ENCODE results near the gene HTR1B.

HTR1B gene

GRCh38 chr6:77455271-77455670 is 8.0 kb downstream of the HTR1B start:
- DNase-seq, result no peak

DNA sequence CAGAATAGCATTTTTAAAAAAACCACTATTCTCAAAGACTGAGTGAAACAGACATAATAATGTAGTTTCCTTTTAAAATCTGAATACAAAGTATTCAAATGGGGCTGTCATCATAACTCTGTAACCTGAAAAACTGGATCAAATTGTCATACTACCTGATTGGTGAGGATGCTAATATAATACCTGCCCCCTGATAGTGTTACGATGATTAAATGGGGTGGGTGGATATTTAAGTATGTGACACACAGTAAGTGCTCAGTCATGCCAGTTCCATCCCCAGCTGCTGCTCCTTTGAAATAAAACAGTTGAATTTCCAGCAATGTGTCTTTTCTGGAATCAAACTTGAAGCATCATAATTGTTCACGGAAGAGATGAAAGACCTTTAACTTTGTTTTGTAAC is 8.9 kb downstream of the HTR1B start:
- DNase-seq, result no peak

DNA sequence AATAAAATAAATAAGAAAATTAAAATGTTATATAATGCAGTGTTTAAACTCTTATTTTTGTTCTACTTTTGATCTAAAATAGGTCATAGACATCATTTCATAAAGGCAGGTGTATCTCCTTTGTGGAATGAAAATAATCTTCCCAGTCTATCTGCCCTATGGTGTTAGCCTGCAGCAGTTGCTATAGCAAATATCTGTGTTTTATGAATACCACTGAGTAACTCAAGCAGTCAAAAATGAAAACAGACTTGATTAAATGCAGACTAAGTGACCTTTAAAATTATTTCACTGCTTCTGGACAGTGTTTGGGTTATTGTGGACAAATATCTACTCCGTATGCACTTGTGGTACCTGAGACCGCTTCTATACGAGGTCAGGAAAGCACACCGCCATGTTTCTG is 11.8 kb downstream of the HTR1B start:
- no peak for DNase-seq

- DNase-seq, result no peak
Measured at GRCh38 chr6:77450924-77451323, 12.4 kb downstream of the HTR1B start.

- DNase-seq, result no peak
Measured at GRCh38 chr6:77448546-77448945, 14.7 kb downstream of the HTR1B start.

- DNase-seq, result no peak
Measured at GRCh38 chr6:77447254-77447653, 16.0 kb downstream of the HTR1B start.

GRCh38 chr6:77446249-77446648 is 17.0 kb downstream of the HTR1B start:
- DNase-seq, result no peak

DNA sequence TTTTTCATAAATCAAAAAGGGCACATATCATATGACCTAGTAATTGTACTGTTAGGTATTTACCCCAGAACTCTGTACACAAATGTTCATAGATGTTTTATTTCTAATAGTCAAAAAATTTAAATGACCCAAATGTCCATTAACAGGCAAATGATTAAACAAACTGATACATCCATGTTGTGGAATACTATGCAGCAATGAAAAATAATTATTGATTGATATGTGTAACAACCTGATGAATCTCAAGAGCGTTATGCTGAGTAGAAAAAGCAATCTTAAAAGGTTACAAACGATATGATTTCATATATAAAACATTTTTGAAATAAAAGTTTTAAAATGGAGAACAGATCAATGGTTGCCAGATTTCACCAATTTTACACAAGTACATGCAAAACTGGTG is 18.1 kb downstream of the HTR1B start:
- DNase-seq, result no peak

- DNase-seq, result no peak
Measured at GRCh38 chr6:77440206-77440976, 22.9 kb downstream of the HTR1B start.

DNA sequence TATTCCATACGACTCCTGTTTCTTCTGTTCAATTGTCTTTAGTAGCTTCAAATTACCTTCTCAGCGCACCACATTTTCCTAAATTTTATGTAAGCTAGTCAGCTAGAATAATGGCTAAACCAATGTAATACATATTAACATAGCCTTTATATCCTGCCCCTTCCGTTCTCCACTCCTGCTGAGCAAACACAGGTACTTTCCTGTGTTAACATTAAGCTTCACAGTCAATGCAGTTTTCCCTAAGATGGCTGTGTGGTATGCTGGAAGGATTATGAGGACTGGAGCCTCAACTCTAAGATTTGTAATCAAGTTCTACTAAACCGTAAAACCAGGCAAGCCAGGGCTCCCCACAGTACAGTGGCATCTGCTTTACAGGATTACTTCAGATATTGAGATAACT is 29.4 kb downstream of the HTR1B start:
- no peak for DNase-seq

GRCh38 chr6:77430504-77430903 is 32.8 kb downstream of the HTR1B start:
- DNase-seq, result no peak

DNA sequence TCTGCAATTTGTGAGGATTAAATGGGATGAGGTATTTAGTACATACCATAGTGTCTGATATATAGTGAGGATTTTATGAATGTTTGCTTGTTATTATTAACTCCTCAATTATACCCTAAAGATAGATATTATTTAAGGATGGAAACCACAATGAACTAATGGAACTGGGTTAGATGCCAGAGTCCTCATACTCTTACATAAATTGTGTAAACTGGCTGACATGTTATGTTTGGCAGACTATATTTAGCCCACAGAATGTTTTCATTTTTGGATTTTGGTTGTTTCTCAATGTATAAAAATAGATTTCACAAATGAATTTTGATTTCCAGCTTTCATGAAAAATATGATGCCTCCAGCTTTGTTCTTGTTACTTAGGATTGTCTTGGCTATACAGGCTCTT is 37.6 kb downstream of the HTR1B start:
- DNase-seq, result no peak

DNA sequence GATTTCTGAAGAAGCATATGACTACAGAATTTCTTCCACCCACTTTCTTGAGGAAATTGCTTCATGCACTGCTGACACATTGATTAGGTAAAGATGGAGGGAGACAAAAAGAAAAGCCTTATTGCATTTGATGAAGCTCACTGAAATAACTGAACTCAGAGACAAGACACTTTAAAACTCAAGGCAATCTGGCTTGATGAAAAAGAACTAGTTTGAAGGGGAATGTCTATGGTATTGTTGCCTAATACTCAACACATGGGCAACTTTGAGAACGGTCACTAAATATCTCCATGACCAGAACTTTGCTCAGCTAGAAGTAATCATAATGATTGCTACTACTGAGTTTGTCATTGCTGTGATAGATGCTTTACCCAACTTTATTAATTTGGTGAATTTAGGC is 38.1 kb downstream of the HTR1B start:
- no peak for DNase-seq

- DNase-seq, result no peak
Measured at GRCh38 chr6:77424761-77425160, 38.5 kb downstream of the HTR1B start.

DNA sequence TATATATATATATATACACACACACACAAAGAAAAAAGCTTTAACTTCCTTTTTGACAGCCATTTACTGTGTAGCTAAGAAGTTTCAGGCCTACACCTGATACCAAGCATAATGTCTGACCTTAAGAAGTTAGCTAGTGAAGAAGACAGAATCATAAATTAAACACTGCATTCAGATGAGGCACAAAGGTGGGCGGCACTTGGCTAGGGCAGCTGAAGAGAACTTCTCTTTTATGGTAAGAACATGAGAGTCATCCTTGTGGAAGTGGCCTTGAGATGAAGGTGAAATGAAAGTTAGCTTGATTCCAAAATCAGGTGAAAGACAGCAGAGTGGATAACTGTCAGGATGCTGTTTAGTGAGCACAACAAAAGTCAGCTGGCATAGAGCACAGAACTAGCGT is 46.5 kb downstream of the HTR1B start:
- no peak for DNase-seq

GRCh38 chr6:77415706-77416105 is 47.6 kb downstream of the HTR1B start:
- no peak for DNase-seq
